Panc1 (cell line): ENCODE measurements around the gene NUDT13. TPM values are rescaled to one million over a fixed set of nuclear protein-coding genes. Genes with fewer than 3 reads are reported as not detected.

Source experiments
- ATAC-seq: fragments of 200-7000 bp; cut with Tn5 transposase; 2 replicates; pipeline ENCODE4 v1.9.1; 2020; ENCODE audit warnings: mild to moderate bottlenecking, moderate library complexity
- BruUV-seq: library from RNA; stranded (reverse); fragments of 400-500 nt; replicated peaks from 2 replicates; lab custom pipeline; 2021; lab: Mats Ljungman, UMichigan
- CTCF ChIA-PET: fragments of 300-600 bp; sonication (Branson Sonifier 250); formaldehyde crosslinking; loops from one replicate; lab custom pipeline; 2022; ENCODE audit warnings: antibody characterized with exemption; lab: Charles Lee
- POLR2A ChIA-PET: fragments of 300-600 bp; sonication (Branson Sonifier 250); formaldehyde crosslinking; loops from one replicate; lab custom pipeline; 2022; ENCODE audit warnings: antibody characterized with exemption; lab: Charles Lee
- DNase-seq: peaks from one replicate; pipeline ENCODE4 v3.0.0-alpha.2; 2010; ENCODE audit warnings: low read depth, low spot score
- H3K27ac ChIP-seq: 2 replicates; pipeline ENCODE4 v1.5.1; 2011; ENCODE audit warnings: mild to moderate bottlenecking, low read length, inconsistent platforms
- H3K27me3 ChIP-seq: fragments of 200-500 bp; sonication (Bioruptor generic); 2 replicates; pipeline ENCODE4 v1.6.0; 2014; ENCODE audit warnings: low read length, inconsistent platforms; ENCODE audit not compliant: control insufficient read depth, insufficient read depth
- H3K36me3 ChIP-seq: fragments of 200-500 bp; sonication (Bioruptor generic); 2 replicates; pipeline ENCODE4 v1.5.1; 2014; ENCODE audit warnings: inconsistent platforms, mild to moderate bottlenecking, low read length, moderate library complexity; ENCODE audit not compliant: control insufficient read depth, insufficient read depth
- H3K4me1 ChIP-seq: 2 replicates; pipeline ENCODE4 v1.5.1; 2011; ENCODE audit warnings: inconsistent platforms, mild to moderate bottlenecking, low read length, moderate library complexity; ENCODE audit not compliant: control insufficient read depth, insufficient read depth
- H3K4me3 ChIP-seq, 2 experiments: 2 replicates each; pipeline ENCODE4 v1.5.1; 2011 to 2012; ENCODE audit warnings: low read depth in 2 of 2, low read length in 2 of 2, mild to moderate bottlenecking in 2 of 2, inconsistent platforms in 1 of 2, moderate library complexity in 1 of 2
- H3K9me3 ChIP-seq: fragments of 200-500 bp; sonication (Bioruptor generic); 2 replicates; pipeline ENCODE4 v1.5.1; 2014; ENCODE audit warnings: low read depth, mild to moderate bottlenecking, inconsistent platforms, low read length, moderate library complexity; ENCODE audit not compliant: control insufficient read depth, insufficient read depth
- POLR2AphosphoS5 ChIP-seq: IDR thresholded peaks from 2 replicates; pipeline ENCODE4 v1.6.1; 2012; ENCODE audit warnings: mild to moderate bottlenecking, low read depth, low read length, moderate library complexity
- REST ChIP-seq, 2 experiments: IDR thresholded peaks; 2 replicates each; pipeline ENCODE4 v1.6.1; 2011 to 2012; ENCODE audit warnings: low read depth in 2 of 2, control low read depth in 1 of 2, low read length in 1 of 2, mild to moderate bottlenecking in 1 of 2, moderate library complexity in 1 of 2; ENCODE audit not compliant: insufficient read depth in 1 of 2
- SIN3A ChIP-seq: IDR thresholded peaks from 2 replicates; pipeline ENCODE4 v1.6.1; 2012; ENCODE audit warnings: low read depth, mild to moderate bottlenecking, low read length, moderate library complexity, borderline replicate concordance; ENCODE audit not compliant: insufficient read depth
- TCF7L2 ChIP-seq: IDR thresholded peaks from 2 replicates; pipeline ENCODE4 v1.6.1; 2011; ENCODE audit warnings: mild to moderate bottlenecking, low read depth, low read length, inconsistent platforms
- in situ Hi-C: cut with HindIII; loops from 2 replicates; pipeline ENCODE4 v1.10.0; 2016; ENCODE audit warnings: low sequenced_read_pairs, low pct_unique_long_range_greater_than_20kb
- intact Hi-C: fragments of 100-400 bp; cut with micrococcal nuclease; formaldehyde crosslinking; loops from one replicate; pipeline ENCODE4 v1.10.0; 2022; ENCODE audit not compliant: unreplicated experiment
- total RNA-seq: library from RNA; stranded (reverse); gene quantifications from one replicate; pipeline ENCODE4 v1.2.1, GENCODE V29; 2021; ENCODE audit not compliant: unreplicated experiment
- TF ChIP-seq, protein P1 (sequence below): fragments of 450-650 bp; IDR thresholded peaks from 2 replicates; pipeline ENCODE4 v1.5.1; 2017; ENCODE audit warnings: mild to moderate bottlenecking

The NUDT13 gene
- total RNA-seq, 1 experiment from 2014 or later, result 6.1 TPM

- POLR2A ChIA-PET, result no interaction called here
- Histone ChIP-seq H3K27me3 (no peaks in the 10 kb centered on the region), H3K36me3 (peaks cover 13% of the 10 kb centered on the region; the same call in 1 of the 2 replicates), H3K9me3 (no peaks in the 10 kb centered on the region), H3K4me3 (no peak overlapping the region), H3K27ac (no peak overlapping the region), H3K4me1 (peaks cover 5% of the 10 kb centered on the region; the same call in 1 of the 2 replicates)
- TF ChIP-seq TCF7L2, result no peak
- ATAC-seq (no peak), DNase-seq (no peak)
- CTCF ChIA-PET, result no interaction called here
- intact Hi-C loops, result no loop called here
- BruUV-seq, result no TSS peak
- in situ Hi-C loops, result no loop called here
These were observed 36.6 kb upstream of the NUDT13 start for GRCh38 chr10:73073627-73074026.

- Histone ChIP-seq H3K27ac (no peak overlapping the region), H3K4me1 (peaks cover 5% of the 10 kb centered on the region; the same call in 1 of the 2 replicates), H3K9me3 (no peaks in the 10 kb centered on the region), H3K27me3 (no peaks in the 10 kb centered on the region), H3K4me3 (no peak overlapping the region), H3K36me3 (peaks cover 12% of the 10 kb centered on the region; the same call in 1 of the 2 replicates)
- BruUV-seq, result no TSS peak
- ATAC-seq (no peak), DNase-seq (no peak)
- in situ Hi-C loops, result no loop called here
- intact Hi-C loops, result no loop called here
- TF ChIP-seq TCF7L2 (no peak), POLR2AphosphoS5 (no peak), SIN3A (no peak), REST (IDR thresholded peaks at IDR 0.05; ENCODE audit: insufficient read depth in 1 of 2, low read depth in 2 of 2, low read length in 1 of 2) (no peak)
- TF ChIP-seq, protein P1, sequence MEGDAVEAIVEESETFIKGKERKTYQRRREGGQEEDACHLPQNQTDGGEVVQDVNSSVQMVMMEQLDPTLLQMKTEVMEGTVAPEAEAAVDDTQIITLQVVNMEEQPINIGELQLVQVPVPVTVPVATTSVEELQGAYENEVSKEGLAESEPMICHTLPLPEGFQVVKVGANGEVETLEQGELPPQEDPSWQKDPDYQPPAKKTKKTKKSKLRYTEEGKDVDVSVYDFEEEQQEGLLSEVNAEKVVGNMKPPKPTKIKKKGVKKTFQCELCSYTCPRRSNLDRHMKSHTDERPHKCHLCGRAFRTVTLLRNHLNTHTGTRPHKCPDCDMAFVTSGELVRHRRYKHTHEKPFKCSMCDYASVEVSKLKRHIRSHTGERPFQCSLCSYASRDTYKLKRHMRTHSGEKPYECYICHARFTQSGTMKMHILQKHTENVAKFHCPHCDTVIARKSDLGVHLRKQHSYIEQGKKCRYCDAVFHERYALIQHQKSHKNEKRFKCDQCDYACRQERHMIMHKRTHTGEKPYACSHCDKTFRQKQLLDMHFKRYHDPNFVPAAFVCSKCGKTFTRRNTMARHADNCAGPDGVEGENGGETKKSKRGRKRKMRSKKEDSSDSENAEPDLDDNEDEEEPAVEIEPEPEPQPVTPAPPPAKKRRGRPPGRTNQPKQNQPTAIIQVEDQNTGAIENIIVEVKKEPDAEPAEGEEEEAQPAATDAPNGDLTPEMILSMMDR, result no peak
- ChIA-PET POLR2A (interaction anchor here (0.6 kb wide), 2 partner anchors 19 to 58 kb away, joined by 3 read pairs; no protein-coding TSS in a partner anchor), CTCF (interaction anchor here (0.6 kb wide), 2 partner anchors 36 to 943 kb away, joined by 3 to 4 read pairs; no protein-coding TSS in a partner anchor)
These were observed 34.4 kb upstream of the NUDT13 start for GRCh38 chr10:73075829-73076228.
